Measurements from ENCODE around the gene PTPRK.

DNA sequence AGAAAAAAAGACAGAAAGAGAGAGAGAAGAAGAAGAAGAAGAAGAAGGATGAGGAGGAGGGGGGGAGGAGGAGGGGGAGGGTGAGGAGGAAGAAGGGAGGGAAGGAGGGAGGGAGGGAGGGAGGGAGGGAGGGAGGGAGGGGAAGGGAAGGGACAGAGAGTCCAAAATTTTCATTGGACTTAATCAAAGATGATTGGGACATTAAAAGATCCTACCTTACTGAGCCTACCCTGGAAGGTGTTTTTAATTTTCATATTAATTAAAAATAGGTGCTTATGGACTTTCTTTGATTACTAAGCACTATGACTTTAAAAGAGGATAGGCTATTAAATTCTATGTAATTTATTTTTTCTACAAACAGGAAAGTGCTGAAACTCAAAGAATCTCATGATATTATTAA, 319.6 kb downstream of the PTPRK start:
- TF ChIP-seq, protein P1, sequence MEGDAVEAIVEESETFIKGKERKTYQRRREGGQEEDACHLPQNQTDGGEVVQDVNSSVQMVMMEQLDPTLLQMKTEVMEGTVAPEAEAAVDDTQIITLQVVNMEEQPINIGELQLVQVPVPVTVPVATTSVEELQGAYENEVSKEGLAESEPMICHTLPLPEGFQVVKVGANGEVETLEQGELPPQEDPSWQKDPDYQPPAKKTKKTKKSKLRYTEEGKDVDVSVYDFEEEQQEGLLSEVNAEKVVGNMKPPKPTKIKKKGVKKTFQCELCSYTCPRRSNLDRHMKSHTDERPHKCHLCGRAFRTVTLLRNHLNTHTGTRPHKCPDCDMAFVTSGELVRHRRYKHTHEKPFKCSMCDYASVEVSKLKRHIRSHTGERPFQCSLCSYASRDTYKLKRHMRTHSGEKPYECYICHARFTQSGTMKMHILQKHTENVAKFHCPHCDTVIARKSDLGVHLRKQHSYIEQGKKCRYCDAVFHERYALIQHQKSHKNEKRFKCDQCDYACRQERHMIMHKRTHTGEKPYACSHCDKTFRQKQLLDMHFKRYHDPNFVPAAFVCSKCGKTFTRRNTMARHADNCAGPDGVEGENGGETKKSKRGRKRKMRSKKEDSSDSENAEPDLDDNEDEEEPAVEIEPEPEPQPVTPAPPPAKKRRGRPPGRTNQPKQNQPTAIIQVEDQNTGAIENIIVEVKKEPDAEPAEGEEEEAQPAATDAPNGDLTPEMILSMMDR (conservative IDR thresholded peaks at IDR 0.05; ENCODE audit: low read length), result no peak
- no peak for TF ChIP-seq EZH2phosphoT487 (IDR thresholded peaks at IDR 0.05; ENCODE audit: borderline replicate concordance, low read depth, low read length)
